ENCODE data around the gene SGCD.

DNA sequence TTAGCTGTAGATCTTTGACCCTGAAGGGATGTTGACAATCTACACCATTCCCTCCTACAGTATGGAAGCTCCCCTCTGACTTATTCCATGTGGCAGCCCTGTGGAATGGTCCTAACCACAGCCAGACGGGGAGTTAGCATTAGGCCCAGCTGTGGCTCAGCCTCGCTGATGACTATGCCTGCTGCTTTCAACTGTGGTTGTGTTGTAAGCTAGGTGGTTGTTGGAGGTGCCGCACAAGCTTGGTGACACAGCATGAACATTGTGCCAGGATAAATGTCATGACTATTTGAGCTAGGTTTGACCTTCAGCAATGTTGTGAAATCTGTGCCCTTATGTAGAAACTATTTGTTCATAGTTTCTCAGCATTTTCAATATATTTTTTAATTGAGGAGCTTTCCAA lies 40.6 kb downstream of the SGCD start:
- TF ChIP-seq EP300 (IDR thresholded peaks at IDR 0.05), result no peak
- no peak for TF ChIP-seq CTCF (IDR thresholded peaks at IDR 0.05)
- no peak for TF ChIP-seq POLR2AphosphoS5 (IDR thresholded peaks at IDR 0.05)
